ENCODE results near the gene TMPRSS11F.

DNA sequence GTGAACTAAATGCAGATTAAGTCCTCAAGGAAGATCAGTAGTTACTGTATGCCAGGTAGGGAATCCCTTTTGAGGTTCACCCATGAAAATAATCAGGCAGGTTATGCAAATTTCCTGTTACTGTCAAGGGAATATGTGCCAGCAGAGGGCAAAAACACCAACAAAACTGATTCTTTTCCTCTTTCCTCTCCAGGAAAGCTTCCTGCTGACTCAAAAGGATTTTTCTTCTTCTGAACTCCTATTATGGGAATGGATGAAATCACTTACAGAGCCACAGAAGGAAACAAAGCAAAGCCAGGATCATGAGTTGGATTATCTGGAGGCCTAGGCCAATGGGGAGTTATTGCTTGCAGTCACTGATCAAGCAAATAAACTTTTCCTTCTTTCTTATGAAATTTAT, 49.7 kb downstream of the TMPRSS11F start:
- TF ChIP-seq, protein P1, sequence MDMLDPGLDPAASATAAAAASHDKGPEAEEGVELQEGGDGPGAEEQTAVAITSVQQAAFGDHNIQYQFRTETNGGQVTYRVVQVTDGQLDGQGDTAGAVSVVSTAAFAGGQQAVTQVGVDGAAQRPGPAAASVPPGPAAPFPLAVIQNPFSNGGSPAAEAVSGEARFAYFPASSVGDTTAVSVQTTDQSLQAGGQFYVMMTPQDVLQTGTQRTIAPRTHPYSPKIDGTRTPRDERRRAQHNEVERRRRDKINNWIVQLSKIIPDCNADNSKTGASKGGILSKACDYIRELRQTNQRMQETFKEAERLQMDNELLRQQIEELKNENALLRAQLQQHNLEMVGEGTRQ (IDR thresholded peaks at IDR 0.05; ENCODE audit: low read depth, low read length), result no peak
- TF ChIP-seq RCOR1 (IDR thresholded peaks at IDR 0.05; ENCODE audit: insufficient replicate concordance, low read length) (no peak), CTCF (conservative IDR thresholded peaks at IDR 0.05; ENCODE audit: low read depth, low read length) (no peak), BHLHE40 (IDR thresholded peaks at IDR 0.05; ENCODE audit: low read depth, low read length) (no peak), POLR2A (IDR thresholded peaks at IDR 0.05; ENCODE audit: low read depth, low read length) (no peak)

All from IMR-90 (cell line).